Smooth muscle cell (in vitro differentiated cells): ENCODE measurements around the gene GTPBP3. TPM values are rescaled to one million over a fixed set of nuclear protein-coding genes. Genes with fewer than 3 reads are reported as not detected.

Experiments
- DNase-seq: peaks from one replicate; lab custom pipeline; 2025; ENCODE audit not compliant: unreplicated experiment; lab: John Stamatoyannopoulos, UW
- H2AFZ ChIP-seq: fragments of 200-600 bp; sonication (generic); 2 replicates; pipeline ENCODE4 v1.6.0; 2016; ENCODE audit warnings: antibody characterized with exemption, low read depth, mild to moderate bottlenecking
- H3F3A ChIP-seq: fragments of 200-600 bp; sonication (generic); 2 replicates; pipeline ENCODE4 v1.6.0; 2017; ENCODE audit warnings: antibody characterized with exemption, low read depth
- H3K27ac ChIP-seq: fragments of 200-600 bp; sonication (generic); 2 replicates; pipeline ENCODE4 v1.5.1; 2016; ENCODE audit warnings: low read depth, mild to moderate bottlenecking
- H3K27me3 ChIP-seq: fragments of 200-600 bp; sonication (generic); 2 replicates; pipeline ENCODE4 v1.6.1; 2016; ENCODE audit warnings: low read depth, mild to moderate bottlenecking
- H3K36me3 ChIP-seq: fragments of 200-600 bp; sonication (generic); 2 replicates; pipeline ENCODE4 v1.5.1; 2016; ENCODE audit warnings: low read depth
- H3K4me1 ChIP-seq: fragments of 200-600 bp; sonication (generic); 2 replicates; pipeline ENCODE4 v1.5.1; 2016; ENCODE audit warnings: low read depth
- H3K4me2 ChIP-seq: fragments of 200-600 bp; sonication (generic); 2 replicates; pipeline ENCODE4 v1.6.0; 2016; ENCODE audit warnings: mild to moderate bottlenecking
- H3K4me3 ChIP-seq: fragments of 200-600 bp; sonication (generic); 2 replicates; pipeline ENCODE4 v1.5.1; 2016; ENCODE audit warnings: mild to moderate bottlenecking
- H3K79me2 ChIP-seq: fragments of 200-600 bp; sonication (generic); 2 replicates; pipeline ENCODE4 v1.6.0; 2016; ENCODE audit warnings: low read depth, mild to moderate bottlenecking
- H3K9ac ChIP-seq: fragments of 200-600 bp; sonication (generic); 2 replicates; pipeline ENCODE4 v1.6.0; 2016; ENCODE audit warnings: low read depth
- H3K9me3 ChIP-seq: fragments of 200-600 bp; sonication (generic); replicated peaks from 2 replicates; pipeline ENCODE4 v1.5.1; 2016; ENCODE audit warnings: low read depth
- H4K20me1 ChIP-seq: fragments of 200-600 bp; sonication (generic); 2 replicates; pipeline ENCODE4 v1.6.0; 2016; ENCODE audit warnings: low read depth
- WGBS: methylation state at CpG from one replicate; pipeline ENCODE4 v1.1.7; 2016; ENCODE audit warnings: low lambda C conversion rate; 5-methylcytosine and 5-hydroxymethylcytosine counted together
- polyA plus RNA-seq: library from polyadenylated mRNA; unstranded; fragments of >200 nt; fragmentation: Nextera tagmentation; extraction: Ambion mirVana; gene quantifications from 2 replicates; pipeline ENCODE4 v1.2.1, GENCODE V29; 2016
- total RNA-seq: library from RNA; depleted of rRNA; stranded (reverse); fragments of >200 nt; gene quantifications from 2 replicates; pipeline ENCODE4 v1.2.3, GENCODE V29; 2014
- TF ChIP-seq, protein P1 (sequence below): fragments of 200-600 bp; sonication (generic); IDR thresholded peaks from 2 replicates; pipeline ENCODE4 v1.5.1; 2017; ENCODE audit warnings: borderline replicate concordance, mild to moderate bottlenecking, antibody characterized with exemption; ENCODE audit not compliant: insufficient read depth, poor library complexity, severe bottlenecking

GTPBP3 gene
- total and polyA plus RNA-seq, 2 experiments from 2014 or later = 16.5 to 19.6 TPM

GRCh38 chr19:17318966-17319365 is 18.4 kb upstream of the GTPBP3 start:
- WGBS = 95% methylated on average over 5 of the region's 6 CpGs
- Histone ChIP-seq H3K4me3 (no peak overlapping the region), H3K79me2 (no peaks in the 10 kb centered on the region), H2AFZ (no peak overlapping the region), H4K20me1 (peaks cover 17% of the 10 kb centered on the region), H3K4me2 (no peak overlapping the region), H3K4me1 (no peaks in the 10 kb centered on the region), H3K27me3 (no peaks in the 10 kb centered on the region), H3F3A (peaks cover 4% of the 10 kb centered on the region), H3K27ac (no peak overlapping the region), H3K9me3 (no peaks in the 10 kb centered on the region), H3K36me3 (no peaks in the 10 kb centered on the region), H3K9ac (no peak overlapping the region)
- DNase-seq = no peak
- TF ChIP-seq, protein P1, sequence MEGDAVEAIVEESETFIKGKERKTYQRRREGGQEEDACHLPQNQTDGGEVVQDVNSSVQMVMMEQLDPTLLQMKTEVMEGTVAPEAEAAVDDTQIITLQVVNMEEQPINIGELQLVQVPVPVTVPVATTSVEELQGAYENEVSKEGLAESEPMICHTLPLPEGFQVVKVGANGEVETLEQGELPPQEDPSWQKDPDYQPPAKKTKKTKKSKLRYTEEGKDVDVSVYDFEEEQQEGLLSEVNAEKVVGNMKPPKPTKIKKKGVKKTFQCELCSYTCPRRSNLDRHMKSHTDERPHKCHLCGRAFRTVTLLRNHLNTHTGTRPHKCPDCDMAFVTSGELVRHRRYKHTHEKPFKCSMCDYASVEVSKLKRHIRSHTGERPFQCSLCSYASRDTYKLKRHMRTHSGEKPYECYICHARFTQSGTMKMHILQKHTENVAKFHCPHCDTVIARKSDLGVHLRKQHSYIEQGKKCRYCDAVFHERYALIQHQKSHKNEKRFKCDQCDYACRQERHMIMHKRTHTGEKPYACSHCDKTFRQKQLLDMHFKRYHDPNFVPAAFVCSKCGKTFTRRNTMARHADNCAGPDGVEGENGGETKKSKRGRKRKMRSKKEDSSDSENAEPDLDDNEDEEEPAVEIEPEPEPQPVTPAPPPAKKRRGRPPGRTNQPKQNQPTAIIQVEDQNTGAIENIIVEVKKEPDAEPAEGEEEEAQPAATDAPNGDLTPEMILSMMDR = no peak

DNA sequence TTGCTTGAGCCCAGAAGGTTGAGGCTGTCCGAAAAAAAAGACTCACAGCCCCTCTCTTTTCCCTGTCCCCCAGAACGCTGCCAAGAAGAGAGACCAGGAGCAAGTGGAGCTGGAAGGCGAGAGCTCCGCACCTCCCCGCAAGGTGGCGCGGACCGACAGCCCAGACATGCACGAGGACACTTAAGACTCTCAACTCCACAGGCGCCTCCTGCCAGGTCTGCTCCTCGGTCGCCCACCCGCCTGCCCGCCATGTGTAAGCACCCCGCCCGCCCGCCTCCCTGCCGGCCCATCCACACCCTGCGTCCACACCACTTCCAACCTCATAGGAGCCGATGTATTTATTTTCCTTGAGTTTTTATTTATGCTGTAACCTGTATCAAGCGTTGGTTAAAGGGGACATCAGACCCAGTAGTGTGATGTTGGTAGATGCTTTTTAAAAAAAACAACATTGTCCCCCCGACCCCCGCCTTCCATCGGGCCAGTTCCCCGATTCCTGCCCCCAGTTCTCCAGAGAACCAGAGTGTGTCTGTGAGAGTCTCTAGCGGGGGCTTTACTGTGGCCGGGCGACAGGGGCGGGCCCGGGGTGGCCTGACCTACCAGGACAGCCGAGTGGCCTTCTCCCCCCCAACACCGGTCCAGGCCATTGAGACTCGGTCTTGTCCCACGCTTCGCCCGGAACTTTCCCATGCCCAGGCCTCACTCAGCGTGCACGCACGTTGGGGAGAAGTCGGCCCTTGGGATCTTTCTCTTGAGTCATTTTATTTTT is 17.7 kb upstream of the GTPBP3 start:
- Histone ChIP-seq H3K27ac (no peak overlapping the region), H3F3A (peaks cover 4% of the 10 kb centered on the region), H3K9me3 (no peaks in the 10 kb centered on the region), H3K36me3 (no peaks in the 10 kb centered on the region), H2AFZ (no peak overlapping the region), H3K4me1 (no peaks in the 10 kb centered on the region), H4K20me1 (peaks cover 10% of the 10 kb centered on the region), H3K4me3 (no peak overlapping the region), H3K9ac (no peak overlapping the region), H3K4me2 (no peak overlapping the region), H3K27me3 (no peaks in the 10 kb centered on the region), H3K79me2 (no peaks in the 10 kb centered on the region)
- no peak for DNase-seq
- TF ChIP-seq, protein P1 = no peak
- 96% methylated on average over 34 of the region's 40 CpGs for WGBS

DNA sequence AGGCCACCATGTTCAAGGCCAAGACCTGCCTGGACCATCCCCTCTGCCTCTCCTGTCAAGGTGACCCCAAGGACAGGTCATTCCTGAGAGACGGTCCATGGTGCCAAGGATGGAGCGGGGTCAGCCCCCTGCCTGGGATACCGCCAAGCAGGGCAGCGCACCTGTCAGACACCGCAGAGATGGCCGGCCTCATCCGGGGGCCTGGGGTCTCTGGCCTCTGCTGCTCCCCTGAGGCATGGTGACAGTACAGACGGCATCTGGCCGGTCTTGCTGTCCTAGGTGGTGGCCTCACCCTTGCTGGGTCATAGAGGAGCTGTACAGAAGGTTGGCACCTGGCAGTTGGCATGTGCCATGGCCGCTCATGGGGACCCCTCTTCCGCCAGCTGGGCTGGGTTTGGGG is 16.9 kb upstream of the GTPBP3 start:
- Histone ChIP-seq H3K9me3 (no peaks in the 10 kb centered on the region), H3K79me2 (no peaks in the 10 kb centered on the region), H3K4me2 (no peak overlapping the region), H3K4me3 (no peak overlapping the region), H3K36me3 (no peaks in the 10 kb centered on the region), H2AFZ (no peak overlapping the region), H3F3A (peaks cover 4% of the 10 kb centered on the region), H3K27me3 (no peaks in the 10 kb centered on the region), H3K9ac (no peak overlapping the region), H4K20me1 (peaks cover 10% of the 10 kb centered on the region), H3K4me1 (no peaks in the 10 kb centered on the region), H3K27ac (no peak overlapping the region)
- 86% methylated on average over 11 of the region's 11 CpGs for WGBS
- DNase-seq = no peak
- TF ChIP-seq, protein P1 = no peak
